PC-3 (cell line): Measurements from ENCODE around the gene SLC38A3. TPM values are rescaled to one million over a fixed set of nuclear protein-coding genes. Genes with fewer than 3 reads are reported as not detected.

ENCODE experiments used
- ATAC-seq: fragments of 200-7000 bp; cut with Tn5 transposase; 2 replicates; pipeline ENCODE4 v1.9.1; 2020; ENCODE audit warnings: mild to moderate bottlenecking, moderate library complexity
- BruUV-seq: library from RNA; stranded (reverse); fragments of 400-500 nt; replicated peaks from 2 replicates; lab custom pipeline; 2021; lab: Mats Ljungman, UMichigan
- CTCF ChIA-PET: fragments of 300-600 bp; sonication (Branson Sonifier 250); formaldehyde crosslinking; loops from one replicate; lab custom pipeline; 2022; ENCODE audit warnings: antibody characterized with exemption; lab: Charles Lee
- POLR2A ChIA-PET: fragments of 300-600 bp; sonication (Branson Sonifier 250); formaldehyde crosslinking; loops from one replicate; lab custom pipeline; 2022; ENCODE audit warnings: antibody characterized with exemption; ENCODE audit not compliant: unreplicated experiment; lab: Charles Lee
- DNase-seq: peaks from one replicate; pipeline ENCODE4 v3.0.0-alpha.2; 2015
- H2AFZ ChIP-seq: fragments of 300-600 bp; sonication (generic); 2 replicates; pipeline ENCODE4 v1.6.0; 2016; ENCODE audit warnings: antibody characterized with exemption, low read length
- H3F3A ChIP-seq: fragments of 300-600 bp; sonication (generic); one replicate; pipeline ENCODE4 v1.6.0; 2017; ENCODE audit warnings: antibody characterized with exemption, low read length, control low read depth, mild to moderate bottlenecking; ENCODE audit not compliant: unreplicated experiment
- H3K27ac ChIP-seq: fragments of 300-600 bp; sonication (generic); 2 replicates; pipeline ENCODE4 v1.5.1; 2016; ENCODE audit warnings: mild to moderate bottlenecking, low read length
- H3K27me3 ChIP-seq: fragments of 300-600 bp; sonication (generic); 2 replicates; pipeline ENCODE4 v1.6.1; 2016; ENCODE audit warnings: low read length, mixed read lengths
- H3K36me3 ChIP-seq: fragments of 300-600 bp; sonication (generic); 2 replicates; pipeline ENCODE4 v1.6.1; 2016; ENCODE audit warnings: low read depth, mixed run types, low read length, mixed read lengths
- H3K4me1 ChIP-seq: fragments of 300-600 bp; sonication (generic); 2 replicates; pipeline ENCODE4 v1.5.1; 2016; ENCODE audit warnings: low read length; ENCODE audit not compliant: insufficient read depth
- H3K4me2 ChIP-seq: fragments of 300-600 bp; sonication (generic); 2 replicates; pipeline ENCODE4 v1.6.0; 2016; ENCODE audit warnings: low read length
- H3K4me3 ChIP-seq: fragments of 300-600 bp; sonication (generic); 2 replicates; pipeline ENCODE4 v1.5.1; 2016; ENCODE audit warnings: mild to moderate bottlenecking, low read length, mixed read lengths
- H3K79me2 ChIP-seq: fragments of 300-600 bp; sonication (generic); 2 replicates; pipeline ENCODE4 v1.6.1; 2017; ENCODE audit warnings: low read length, mixed read lengths
- H3K9ac ChIP-seq: fragments of 300-600 bp; sonication (generic); 2 replicates; pipeline ENCODE4 v1.6.0; 2016; ENCODE audit warnings: mild to moderate bottlenecking, low read length
- H3K9me2 ChIP-seq: fragments of 300-600 bp; sonication (generic); replicated peaks from 2 replicates; pipeline ENCODE4 v1.6.1; 2016; ENCODE audit warnings: mixed run types, low read length, mixed read lengths
- H3K9me3 ChIP-seq: fragments of 300-600 bp; sonication (generic); 2 replicates; pipeline ENCODE4 v1.6.1; 2016; ENCODE audit warnings: low read length, mixed read lengths
- H4K20me1 ChIP-seq: fragments of 300-600 bp; sonication (generic); 2 replicates; pipeline ENCODE4 v1.6.1; 2016; ENCODE audit warnings: low read length, mixed read lengths
- CTCF ChIP-seq: fragments of 300-600 bp; sonication (generic); conservative IDR thresholded peaks from 2 replicates; pipeline ENCODE4 v1.5.1; 2017; ENCODE audit warnings: antibody characterized with exemption, low read depth, mild to moderate bottlenecking, low read length
- EZH2 ChIP-seq: fragments of 300-600 bp; sonication (generic); IDR thresholded peaks from one replicate; pipeline ENCODE4 v1.6.1; 2017; ENCODE audit warnings: antibody characterized with exemption, mild to moderate bottlenecking, low read length; ENCODE audit not compliant: unreplicated experiment
- EZH2phosphoT487 ChIP-seq: fragments of 300-600 bp; sonication (generic); IDR thresholded peaks from 2 replicates; pipeline ENCODE4 v1.6.1; 2018; ENCODE audit warnings: mild to moderate bottlenecking, antibody characterized with exemption, low read length, borderline replicate concordance
- intact Hi-C: fragments of 100-400 bp; cut with micrococcal nuclease; formaldehyde crosslinking; loops from 2 replicates; pipeline ENCODE4 v1.9.0; 2023
- total RNA-seq: library from RNA; depleted of rRNA; stranded (reverse); fragments of >200 nt; gene quantifications from 2 replicates; pipeline ENCODE4 v1.2.3, GENCODE V29; 2014

The SLC38A3 gene
- total RNA-seq, 1 experiment from 2014 or later: 3.3 TPM

- ChIA-PET CTCF (interaction anchor here (1.0 kb wide), 1 partner anchor 53 kb away, joined by 4 read pairs; no protein-coding TSS in a partner anchor), POLR2A (interaction anchor here (0.6 kb wide), 1 partner anchor 29 kb away, joined by 3 read pairs; no protein-coding TSS in a partner anchor)
- Histone ChIP-seq H3K27me3 (no peaks in the 10 kb centered on the region), H3F3A (peaks cover 5% of the 10 kb centered on the region), H2AFZ (no peak overlapping the region), H3K27ac (peak overlapping the region; percentile 78), H3K9me2 (no peaks in the 10 kb centered on the region), H3K4me1 (peaks cover 59% of the 10 kb centered on the region), H3K9ac (peak overlapping the region; percentile 36), H3K36me3 (peaks cover 7% of the 10 kb centered on the region; the same call in 1 of the 2 replicates), H3K4me3 (no peak overlapping the region), H3K4me2 (peak overlapping the region; percentile 40), H3K79me2 (peaks cover 88% of the 10 kb centered on the region), H3K9me3 (no peaks in the 10 kb centered on the region), H4K20me1 (0 out of 2 replicates have a peak, but pooled peaks cover 7% of the 10 kb centered on the region)
- no peak for TF ChIP-seq CTCF
- TF ChIP-seq EZH2phosphoT487: no peak
- no peak for TF ChIP-seq EZH2
- BruUV-seq: no TSS peak
- DNase-seq (peak; percentile 81), ATAC-seq (peak; percentile 53)
- intact Hi-C loops: no loop called here
Measured at GRCh38 chr3:50248387-50248786, 43.3 kb downstream of the SLC38A3 start.

GRCh38 chr3:50249457-50249856, 44.4 kb downstream of the SLC38A3 start:
- Histone ChIP-seq H2AFZ (no peak overlapping the region), H3K9ac (no peak overlapping the region), H3K36me3 (peaks cover 4% of the 10 kb centered on the region; the same call in 1 of the 2 replicates), H3K27ac (peak overlapping the region; percentile 78; the same call in 1 of the 2 replicates), H3K4me1 (peaks cover 59% of the 10 kb centered on the region), H3F3A (peaks cover 5% of the 10 kb centered on the region), H3K9me2 (no peaks in the 10 kb centered on the region), H3K4me2 (no peak overlapping the region), H4K20me1 (0 out of 2 replicates have a peak, but pooled peaks cover 7% of the 10 kb centered on the region), H3K9me3 (no peaks in the 10 kb centered on the region), H3K79me2 (peaks cover 80% of the 10 kb centered on the region), H3K27me3 (no peaks in the 10 kb centered on the region), H3K4me3 (no peak overlapping the region)
- POLR2A ChIA-PET: no interaction called here
- ATAC-seq (no peak), DNase-seq (no peak)
- intact Hi-C loops: no loop called here
- BruUV-seq: no TSS peak
- TF ChIP-seq EZH2phosphoT487 (no peak), EZH2 (no peak), CTCF (no peak)
- CTCF ChIA-PET: no interaction called here

GRCh38 chr3:50250514-50250913, 45.4 kb downstream of the SLC38A3 start:
- BruUV-seq: no TSS peak
- intact Hi-C loops: no loop called here
- TF ChIP-seq CTCF (no peak), EZH2phosphoT487 (no peak), EZH2 (no peak)
- H3F3A ChIP-seq: peaks cover 5% of the 10 kb centered on the region
- H2AFZ ChIP-seq: no peak overlapping the region
- H3K4me2 ChIP-seq: no peak overlapping the region
- ChIA-PET POLR2A (no interaction called here), CTCF (interaction anchor here (0.6 to 1.4 kb wide), 3 partner anchors 10 to 24 kb away, joined by 3 to 4 read pairs (median 4); partner anchors contain the start of gene GNAI2)
- DNase-seq (no peak), ATAC-seq (no peak)
- H3K4me3 ChIP-seq: no peak overlapping the region
- no peaks in the 10 kb centered on the region for H3K9me2 ChIP-seq
- peaks cover 57% of the 10 kb centered on the region for H3K4me1 ChIP-seq
- H4K20me1 ChIP-seq: 0 out of 2 replicates have a peak, but pooled peaks cover 7% of the 10 kb centered on the region
- H3K79me2 ChIP-seq: peaks cover 71% of the 10 kb centered on the region
- peaks cover 4% of the 10 kb centered on the region; the same call in 1 of the 2 replicates for H3K36me3 ChIP-seq
- no peak overlapping the region for H3K9ac ChIP-seq
- no peaks in the 10 kb centered on the region for H3K27me3 ChIP-seq
- H3K9me3 ChIP-seq: no peaks in the 10 kb centered on the region
- peak overlapping the region; percentile 58 for H3K27ac ChIP-seq
